ENCODE measurements around the gene CBFA2T3. TPM values are rescaled to one million over a fixed set of nuclear protein-coding genes. Genes with fewer than 3 reads are reported as not detected.

Gene CBFA2T3
- total RNA-seq, 1 donor from 2014 or later: not detected

DNA sequence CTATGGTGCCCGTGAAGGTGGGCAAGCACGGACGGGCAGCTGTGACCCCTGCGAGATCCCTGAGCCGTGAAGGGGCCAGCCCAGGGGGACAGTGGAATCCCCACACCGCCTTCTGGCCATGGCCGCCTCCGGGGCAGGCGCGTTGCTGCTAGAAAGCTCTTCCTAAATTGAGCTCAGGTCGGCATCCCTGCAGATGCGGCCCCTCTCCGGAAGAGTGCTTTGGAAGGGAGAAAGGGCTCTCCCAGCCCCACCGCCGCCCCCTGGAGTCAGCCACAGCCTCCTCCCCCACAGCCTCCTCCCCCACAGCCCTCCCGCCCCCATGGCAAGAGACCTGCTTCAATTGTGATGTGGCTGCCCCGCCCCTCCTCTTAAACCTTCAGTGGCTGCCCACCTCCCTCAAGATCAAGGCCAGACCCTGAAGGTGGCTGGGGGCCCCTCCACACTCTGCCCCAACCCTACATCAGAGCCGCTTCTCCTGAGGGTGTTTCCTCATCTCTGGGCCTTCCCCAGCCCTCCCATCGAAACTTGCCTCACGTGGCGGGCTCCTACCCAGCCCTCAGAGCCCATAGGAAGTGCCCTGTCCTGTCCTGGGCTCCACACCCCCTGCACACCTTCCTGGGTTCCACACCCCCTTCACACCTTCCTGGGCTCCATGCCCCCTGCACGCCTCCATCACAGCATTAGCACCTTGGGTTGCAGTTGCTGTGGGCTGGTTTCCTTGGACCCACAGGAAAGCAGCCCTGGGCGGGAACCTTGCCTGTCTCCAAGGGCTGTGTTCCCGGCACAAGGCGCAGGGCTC lies 5.5 kb upstream of the CBFA2T3 start:
- Mint-ChIP-seq H3K4me3 (no peak overlapping the region), H3K4me1 (no peaks in the 10 kb centered on the region), H3K27ac (no peak overlapping the region), H3K27me3 (no peaks in the 10 kb centered on the region), H3K9me3 (no peaks in the 10 kb centered on the region), H3K36me3 (ENCODE audit: low read depth) (no peaks in the 10 kb centered on the region)
- DNase-seq: no peak
- intact Hi-C loops (cut with micrococcal nuclease): no loop called here

DNA sequence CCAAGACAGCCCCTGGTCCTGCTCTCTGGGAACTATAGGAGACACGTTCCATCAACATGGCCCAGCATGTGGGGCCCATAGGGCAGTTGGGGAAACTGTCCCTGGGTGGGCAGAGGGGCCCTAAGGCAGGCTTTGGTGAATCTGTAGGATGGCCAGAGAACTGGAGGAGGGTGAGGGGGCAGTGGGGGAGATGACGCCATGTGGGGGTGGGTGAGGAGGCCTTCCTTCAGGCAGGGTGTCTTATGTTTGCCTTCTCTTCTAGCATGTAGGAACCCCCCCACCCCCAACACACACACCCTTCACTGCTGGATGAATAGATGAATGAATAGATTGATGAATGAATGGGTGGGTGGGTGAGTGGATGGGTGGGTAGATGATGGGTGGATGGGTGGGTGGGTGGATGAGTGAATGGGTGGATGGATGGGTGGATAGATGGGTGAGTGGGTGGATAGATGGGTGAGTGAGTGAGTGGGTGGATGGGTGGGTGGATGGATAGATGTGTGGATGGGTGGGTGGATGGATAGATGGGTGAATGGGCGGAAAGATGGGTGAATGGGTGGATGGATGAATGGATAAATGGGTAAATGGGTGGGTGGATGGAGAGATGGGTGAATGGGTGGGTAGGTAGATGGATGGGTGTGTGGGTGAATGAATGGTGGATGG lies 2.5 kb upstream of the CBFA2T3 start:
- no peak for DNase-seq
- Mint-ChIP-seq H3K36me3 (ENCODE audit: low read depth) (no peaks in the 10 kb centered on the region), H3K27ac (no peak overlapping the region), H3K27me3 (peaks cover 12% of the 10 kb centered on the region), H3K9me3 (no peaks in the 10 kb centered on the region), H3K4me3 (no peak overlapping the region), H3K4me1 (no peaks in the 10 kb centered on the region)
- intact Hi-C loops (cut with micrococcal nuclease): no loop called here

DNA sequence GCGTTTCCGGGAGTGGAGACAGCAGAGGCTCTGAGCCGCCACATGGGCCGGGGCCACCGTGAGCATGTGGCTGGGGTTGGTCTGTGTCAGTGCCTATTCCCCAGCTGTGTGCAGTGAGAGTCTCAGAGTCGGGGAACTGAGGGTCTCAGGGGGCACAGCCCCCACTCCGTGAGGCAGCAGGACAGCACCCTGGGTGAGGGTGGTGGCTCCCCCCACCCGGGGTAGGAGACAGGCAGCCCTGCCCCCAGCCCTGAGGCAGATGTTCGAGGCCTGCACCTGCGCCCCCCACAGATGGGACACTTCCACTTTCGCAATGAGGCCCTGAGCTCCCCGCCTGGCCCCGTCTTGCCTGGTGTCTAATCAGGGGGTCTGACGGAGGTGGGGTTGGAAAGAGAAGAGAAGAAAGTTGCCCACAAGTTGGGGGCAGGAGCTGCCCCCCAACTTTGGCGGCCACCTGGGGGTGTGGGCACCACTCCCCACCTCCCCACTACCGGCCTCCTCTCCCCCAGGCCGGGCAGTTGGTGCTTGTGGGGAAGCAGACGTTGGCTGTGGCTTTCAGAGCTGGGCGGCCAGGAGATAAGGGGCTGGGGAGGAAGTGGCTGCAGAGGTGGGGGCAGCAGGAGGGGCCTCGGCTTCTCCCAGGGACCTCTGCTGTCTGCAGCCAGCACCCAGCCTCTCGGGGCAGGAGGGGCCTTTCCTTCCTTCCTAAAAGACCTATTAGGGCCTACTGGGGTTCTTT lies 1.8 kb upstream of the CBFA2T3 start:
- Mint-ChIP-seq H3K4me1 (no peaks in the 10 kb centered on the region), H3K27me3 (peaks cover 15% of the 10 kb centered on the region), H3K9me3 (no peaks in the 10 kb centered on the region), H3K4me3 (no peak overlapping the region), H3K27ac (no peak overlapping the region), H3K36me3 (ENCODE audit: low read depth) (no peaks in the 10 kb centered on the region)
- intact Hi-C loops (cut with micrococcal nuclease): no loop called here
- no peak for DNase-seq

- no peaks in the 10 kb centered on the region for H3K4me1 Mint-ChIP-seq
- H3K27ac Mint-ChIP-seq: no peak overlapping the region
- no peak overlapping the region for H3K4me3 Mint-ChIP-seq
- intact Hi-C loops (cut with micrococcal nuclease): no loop called here
- H3K9me3 Mint-ChIP-seq: no peaks in the 10 kb centered on the region
- peaks cover 15% of the 10 kb centered on the region for H3K27me3 Mint-ChIP-seq
- no peak for DNase-seq
- H3K36me3 Mint-ChIP-seq (ENCODE audit: low read depth): no peaks in the 10 kb centered on the region
Observed at GRCh38 chr16:88977812-88978607, 1.0 kb upstream of the CBFA2T3 start.

GRCh38 chr16:88976366-88977017 lies 515 bp downstream of the CBFA2T3 start:
- peaks cover 15% of the 10 kb centered on the region for H3K27me3 Mint-ChIP-seq
- no peaks in the 10 kb centered on the region for H3K36me3 Mint-ChIP-seq (ENCODE audit: low read depth)
- H3K4me1 Mint-ChIP-seq: no peaks in the 10 kb centered on the region
- DNase-seq: no peak
- no peaks in the 10 kb centered on the region for H3K9me3 Mint-ChIP-seq
- no peak overlapping the region for H3K4me3 Mint-ChIP-seq
- H3K27ac Mint-ChIP-seq: no peak overlapping the region
- intact Hi-C loops (cut with micrococcal nuclease): no loop called here

DNA sequence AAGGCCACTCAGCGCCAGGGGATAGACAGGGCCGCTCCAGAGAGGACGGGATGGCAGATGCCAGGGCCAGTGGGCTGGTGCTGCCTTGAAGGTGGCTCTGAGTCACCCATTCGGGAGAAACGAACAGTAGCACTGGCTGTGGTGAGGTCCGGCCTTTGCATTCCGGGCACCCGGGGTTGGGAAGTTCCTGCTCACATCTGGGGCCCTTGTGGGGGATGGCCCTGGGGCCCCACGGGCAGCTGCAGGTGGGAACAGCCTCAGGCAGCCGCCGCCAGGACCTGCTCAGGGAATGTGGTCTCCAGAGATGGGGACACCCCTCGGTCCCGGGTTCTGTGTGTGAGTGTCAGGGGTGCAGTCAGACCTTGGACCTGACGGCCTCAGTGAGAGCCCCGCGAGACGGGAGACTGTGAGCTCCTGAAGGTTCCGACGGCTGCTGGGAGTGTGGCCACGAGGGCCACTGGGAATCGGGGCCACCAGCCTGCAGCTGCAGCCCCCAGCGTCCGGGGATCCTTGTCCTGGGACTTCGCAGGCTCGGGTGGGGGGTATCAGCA lies 1.4 kb downstream of the CBFA2T3 start:
- Mint-ChIP-seq H3K27ac (no peak overlapping the region), H3K9me3 (no peaks in the 10 kb centered on the region), H3K36me3 (ENCODE audit: low read depth) (no peaks in the 10 kb centered on the region), H3K27me3 (peaks cover 16% of the 10 kb centered on the region), H3K4me3 (no peak overlapping the region), H3K4me1 (no peaks in the 10 kb centered on the region)
- DNase-seq: no peak
- intact Hi-C loops (cut with micrococcal nuclease): no loop called here

- no peaks in the 10 kb centered on the region for H3K4me1 Mint-ChIP-seq
Observed at GRCh38 chr16:88974916-88975215, 2.1 kb downstream of the CBFA2T3 start.

DNA sequence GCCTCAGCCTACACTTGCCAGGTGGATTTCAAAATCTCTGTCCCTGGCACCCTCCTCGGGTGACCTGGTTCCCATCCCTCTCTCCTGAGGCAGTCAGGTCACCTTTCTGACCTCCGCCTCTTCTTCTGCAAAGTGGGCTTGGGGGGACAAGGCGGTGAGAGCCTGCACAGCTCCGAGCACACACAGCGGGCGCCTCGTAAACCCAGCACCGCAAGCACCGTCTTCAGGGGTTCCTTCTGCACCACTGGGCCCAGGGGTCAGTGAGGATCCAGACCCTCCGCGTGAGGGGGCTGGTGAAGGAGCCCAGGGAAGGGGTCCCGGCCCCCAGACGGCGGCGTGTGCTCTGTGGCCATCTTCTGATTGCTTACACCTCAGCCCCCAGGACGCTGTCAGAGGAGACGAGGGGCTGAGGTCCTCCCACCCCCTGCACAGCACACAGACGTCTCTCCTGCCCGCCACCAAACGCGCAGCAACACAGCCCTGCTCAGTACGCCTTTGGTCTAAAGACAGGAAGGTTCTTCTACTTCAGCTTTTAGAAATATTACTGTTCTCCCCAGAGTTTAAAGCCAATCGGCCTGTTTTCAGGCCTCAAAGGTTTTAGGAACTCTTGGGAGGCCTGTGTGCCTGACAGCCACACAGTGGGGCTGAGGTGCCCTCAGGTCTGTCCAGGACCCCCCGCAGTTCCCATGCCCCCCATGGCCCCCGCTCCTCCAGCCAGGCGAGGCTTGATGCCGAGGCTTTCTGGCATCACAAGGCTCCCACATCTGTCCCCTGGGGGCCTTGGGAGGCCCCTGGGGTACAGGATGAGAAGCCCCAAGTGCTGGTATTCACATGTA lies 2.7 kb downstream of the CBFA2T3 start:
- H3K4me3 Mint-ChIP-seq: no peak overlapping the region
- no peak for DNase-seq
- intact Hi-C loops (cut with micrococcal nuclease): no loop called here
- peaks cover 16% of the 10 kb centered on the region for H3K27me3 Mint-ChIP-seq
- H3K36me3 Mint-ChIP-seq (ENCODE audit: low read depth): no peaks in the 10 kb centered on the region
- no peaks in the 10 kb centered on the region for H3K9me3 Mint-ChIP-seq
- H3K27ac Mint-ChIP-seq: no peak overlapping the region
- no peaks in the 10 kb centered on the region for H3K4me1 Mint-ChIP-seq

More at GRCh38 chr16:88974916-88975215, 2.1 kb downstream of the CBFA2T3 start:
- DNase-seq: no peak
- Mint-ChIP-seq H3K36me3 (ENCODE audit: low read depth) (no peaks in the 10 kb centered on the region), H3K4me3 (no peak overlapping the region), H3K27ac (no peak overlapping the region), H3K9me3 (no peaks in the 10 kb centered on the region), H3K27me3 (peaks cover 16% of the 10 kb centered on the region)
- intact Hi-C loops (cut with micrococcal nuclease): no loop called here

DNA sequence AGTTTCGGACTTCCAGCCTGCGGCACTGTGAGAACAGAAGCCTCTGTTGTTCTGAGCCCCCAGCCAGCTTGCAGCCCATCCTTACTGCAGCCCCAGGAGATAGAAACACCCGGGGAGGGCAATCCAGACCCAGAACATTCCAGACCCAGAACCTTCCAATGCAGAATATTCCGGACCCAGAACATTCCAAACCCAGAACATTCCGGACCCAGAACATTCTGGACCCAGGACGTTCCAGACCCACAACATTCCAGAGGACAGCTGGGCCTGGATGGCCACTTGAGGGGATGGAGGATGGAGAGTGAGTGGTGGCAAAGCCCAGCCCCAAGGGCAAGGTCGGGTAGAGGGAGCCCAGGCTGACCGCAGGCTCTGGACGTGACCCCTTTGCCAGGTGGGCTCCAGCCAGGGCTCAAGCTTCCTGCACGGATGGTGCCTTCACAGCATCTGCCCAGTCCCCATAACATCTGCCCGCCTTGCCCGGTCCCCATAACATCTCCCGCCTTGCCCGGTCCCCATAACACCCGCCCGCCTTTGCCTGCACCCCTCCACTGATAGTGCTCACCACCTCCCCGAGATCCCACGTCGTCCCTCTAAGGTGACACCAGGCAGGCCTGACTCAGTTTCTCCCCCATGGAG lies 3.5 kb downstream of the CBFA2T3 start:
- Mint-ChIP-seq H3K27ac (no peak overlapping the region), H3K4me1 (no peaks in the 10 kb centered on the region), H3K4me3 (no peak overlapping the region), H3K9me3 (no peaks in the 10 kb centered on the region), H3K36me3 (ENCODE audit: low read depth) (no peaks in the 10 kb centered on the region), H3K27me3 (peaks cover 16% of the 10 kb centered on the region)
- no peak for DNase-seq
- intact Hi-C loops (cut with micrococcal nuclease): no loop called here

DNA sequence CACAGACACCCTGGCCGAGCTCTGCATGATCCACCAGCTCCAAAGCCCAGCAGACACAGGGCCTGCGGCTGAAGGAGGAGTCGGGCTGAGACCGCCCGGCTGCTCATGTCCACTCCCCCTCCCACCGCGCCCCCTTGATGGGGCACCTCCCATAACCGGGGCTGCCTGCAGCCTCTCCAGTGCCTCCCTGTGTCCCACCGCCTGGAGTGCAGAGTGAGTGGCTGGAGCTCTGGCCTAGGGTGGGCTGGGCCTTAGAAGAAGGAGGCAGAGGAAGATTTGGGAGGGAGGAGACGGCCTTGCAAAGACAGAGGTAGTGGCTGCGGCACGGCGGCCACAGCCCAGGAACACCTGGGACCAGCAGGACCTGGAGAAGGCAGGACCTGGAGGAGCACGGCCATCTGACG lies 4.0 kb downstream of the CBFA2T3 start:
- Mint-ChIP-seq H3K36me3 (ENCODE audit: low read depth) (no peaks in the 10 kb centered on the region), H3K9me3 (no peaks in the 10 kb centered on the region), H3K27ac (no peak overlapping the region), H3K4me1 (no peaks in the 10 kb centered on the region), H3K27me3 (peaks cover 16% of the 10 kb centered on the region), H3K4me3 (no peak overlapping the region)
- no peak for DNase-seq
- intact Hi-C loops (cut with micrococcal nuclease): no loop called here

- no peak overlapping the region for H3K4me3 Mint-ChIP-seq
- H3K9me3 Mint-ChIP-seq: no peaks in the 10 kb centered on the region
- intact Hi-C loops (cut with micrococcal nuclease): no loop called here
- no peak overlapping the region for H3K27ac Mint-ChIP-seq
- no peak for DNase-seq
- peaks cover 19% of the 10 kb centered on the region for H3K27me3 Mint-ChIP-seq
- no peaks in the 10 kb centered on the region for H3K36me3 Mint-ChIP-seq (ENCODE audit: low read depth)
- H3K4me1 Mint-ChIP-seq: no peaks in the 10 kb centered on the region
Observed at GRCh38 chr16:88972349-88972748, 4.7 kb downstream of the CBFA2T3 start.

DNA sequence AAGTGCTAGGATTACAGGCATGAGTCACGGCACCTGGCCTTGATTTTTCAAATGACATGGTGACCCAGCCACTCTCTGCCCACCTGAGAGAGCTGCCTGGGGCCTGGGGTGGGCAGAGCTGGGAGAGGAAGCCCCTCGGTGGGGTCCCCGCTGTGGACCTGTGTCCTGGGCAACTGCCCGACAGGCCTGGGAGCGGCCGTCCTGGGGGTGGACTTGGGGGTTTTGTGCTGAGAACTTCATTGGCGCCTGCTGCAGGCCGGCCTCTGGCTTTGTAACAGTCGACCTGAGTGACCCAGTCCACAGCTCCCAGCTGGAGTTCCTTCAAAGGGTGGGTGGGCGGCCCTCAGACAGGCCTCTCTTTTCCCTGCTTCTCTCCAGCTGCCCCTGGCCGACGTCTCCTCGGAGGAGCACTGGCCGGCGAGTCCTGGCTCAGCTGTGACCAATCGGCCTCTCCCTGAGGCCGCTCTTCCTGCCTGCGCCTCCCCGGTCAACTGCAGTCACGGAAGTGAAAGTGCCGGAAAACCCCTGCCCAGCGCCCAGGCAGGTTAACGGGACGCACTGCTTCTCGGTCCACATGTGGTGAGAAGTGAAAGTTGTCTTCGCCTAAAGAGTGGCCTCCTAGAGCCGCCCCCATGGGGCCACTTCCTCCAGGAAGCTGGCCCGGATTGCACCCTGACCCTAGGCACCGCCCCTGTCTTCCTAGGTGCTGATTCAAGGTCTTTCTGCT lies 5.5 kb downstream of the CBFA2T3 start:
- peaks cover 18% of the 10 kb centered on the region for H3K27me3 Mint-ChIP-seq
- H3K4me3 Mint-ChIP-seq: no peak overlapping the region
- no peaks in the 10 kb centered on the region for H3K36me3 Mint-ChIP-seq (ENCODE audit: low read depth)
- intact Hi-C loops (cut with micrococcal nuclease): no loop called here
- H3K9me3 Mint-ChIP-seq: no peaks in the 10 kb centered on the region
- H3K27ac Mint-ChIP-seq: no peak overlapping the region
- no peaks in the 10 kb centered on the region for H3K4me1 Mint-ChIP-seq
- no peak for DNase-seq
